Measurements from ENCODE around the gene OR51Q1.

DNA sequence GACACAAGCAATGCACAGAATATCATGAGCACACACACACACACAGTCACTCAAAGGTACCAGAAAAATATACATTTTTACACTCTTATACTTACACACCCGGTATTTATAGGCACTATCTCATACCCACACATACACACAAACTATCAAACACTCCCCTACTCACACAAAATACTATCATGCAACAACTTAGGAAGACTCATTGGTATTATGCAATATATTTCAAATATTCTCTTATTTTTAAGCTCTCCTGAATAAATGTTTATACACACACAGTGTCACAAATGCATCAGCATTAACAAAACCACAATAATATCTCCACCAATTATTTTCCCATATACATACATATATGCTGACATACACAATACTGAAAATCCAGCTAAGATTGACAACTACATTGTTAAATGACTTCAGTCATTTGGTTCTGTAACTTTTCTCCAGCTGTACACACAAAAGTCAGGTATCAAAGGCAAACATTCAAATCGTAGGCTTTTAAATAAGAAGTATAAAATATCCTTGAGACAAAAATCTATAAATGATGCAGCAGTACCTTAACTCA lies 22.0 kb downstream of the OR51Q1 start:
- TF ChIP-seq, protein P1, sequence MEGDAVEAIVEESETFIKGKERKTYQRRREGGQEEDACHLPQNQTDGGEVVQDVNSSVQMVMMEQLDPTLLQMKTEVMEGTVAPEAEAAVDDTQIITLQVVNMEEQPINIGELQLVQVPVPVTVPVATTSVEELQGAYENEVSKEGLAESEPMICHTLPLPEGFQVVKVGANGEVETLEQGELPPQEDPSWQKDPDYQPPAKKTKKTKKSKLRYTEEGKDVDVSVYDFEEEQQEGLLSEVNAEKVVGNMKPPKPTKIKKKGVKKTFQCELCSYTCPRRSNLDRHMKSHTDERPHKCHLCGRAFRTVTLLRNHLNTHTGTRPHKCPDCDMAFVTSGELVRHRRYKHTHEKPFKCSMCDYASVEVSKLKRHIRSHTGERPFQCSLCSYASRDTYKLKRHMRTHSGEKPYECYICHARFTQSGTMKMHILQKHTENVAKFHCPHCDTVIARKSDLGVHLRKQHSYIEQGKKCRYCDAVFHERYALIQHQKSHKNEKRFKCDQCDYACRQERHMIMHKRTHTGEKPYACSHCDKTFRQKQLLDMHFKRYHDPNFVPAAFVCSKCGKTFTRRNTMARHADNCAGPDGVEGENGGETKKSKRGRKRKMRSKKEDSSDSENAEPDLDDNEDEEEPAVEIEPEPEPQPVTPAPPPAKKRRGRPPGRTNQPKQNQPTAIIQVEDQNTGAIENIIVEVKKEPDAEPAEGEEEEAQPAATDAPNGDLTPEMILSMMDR (IDR thresholded peaks at IDR 0.05): no peak
- TF ChIP-seq POLR2A (IDR thresholded peaks at IDR 0.05): no peak
- no peak for TF ChIP-seq EP300 (IDR thresholded peaks at IDR 0.05)
